HL-60 (cell line): ENCODE results near the gene ZBTB40.

Experiments used
- GABPA ChIP-seq: IDR thresholded peaks from 2 replicates; pipeline ENCODE4 v1.6.1; 2012; ENCODE audit warnings: low read depth
- POLR2AphosphoS5 ChIP-seq: IDR thresholded peaks from 2 replicates; pipeline ENCODE4 v1.6.1; 2012; ENCODE audit warnings: low read depth
- TF ChIP-seq, protein P1 (sequence below): IDR thresholded peaks from one replicate; pipeline ENCODE4 v1.5.1; 2011; ENCODE audit warnings: low read length, control low read depth, inconsistent platforms; ENCODE audit not compliant: insufficient read depth

DNA sequence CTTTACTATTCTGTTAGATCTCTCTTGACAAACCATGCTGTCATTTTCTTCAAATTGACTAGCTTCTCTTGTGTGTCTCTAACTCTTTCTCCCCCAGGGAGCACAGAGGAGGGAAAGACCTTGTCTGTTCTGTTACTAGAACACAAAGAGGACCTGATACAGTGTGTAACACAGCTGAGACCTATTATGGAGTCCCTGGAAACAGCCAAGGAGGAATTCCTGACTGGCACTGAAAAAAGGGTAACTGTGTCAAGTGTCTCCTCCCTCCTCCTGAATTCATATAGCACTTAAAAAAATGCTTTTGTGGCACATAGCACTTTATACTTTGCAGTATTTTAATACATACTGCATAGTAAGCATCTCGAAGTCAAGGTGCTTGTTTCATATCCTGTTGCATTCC lies 50.6 kb downstream of the ZBTB40 start:
- TF ChIP-seq, protein P1, sequence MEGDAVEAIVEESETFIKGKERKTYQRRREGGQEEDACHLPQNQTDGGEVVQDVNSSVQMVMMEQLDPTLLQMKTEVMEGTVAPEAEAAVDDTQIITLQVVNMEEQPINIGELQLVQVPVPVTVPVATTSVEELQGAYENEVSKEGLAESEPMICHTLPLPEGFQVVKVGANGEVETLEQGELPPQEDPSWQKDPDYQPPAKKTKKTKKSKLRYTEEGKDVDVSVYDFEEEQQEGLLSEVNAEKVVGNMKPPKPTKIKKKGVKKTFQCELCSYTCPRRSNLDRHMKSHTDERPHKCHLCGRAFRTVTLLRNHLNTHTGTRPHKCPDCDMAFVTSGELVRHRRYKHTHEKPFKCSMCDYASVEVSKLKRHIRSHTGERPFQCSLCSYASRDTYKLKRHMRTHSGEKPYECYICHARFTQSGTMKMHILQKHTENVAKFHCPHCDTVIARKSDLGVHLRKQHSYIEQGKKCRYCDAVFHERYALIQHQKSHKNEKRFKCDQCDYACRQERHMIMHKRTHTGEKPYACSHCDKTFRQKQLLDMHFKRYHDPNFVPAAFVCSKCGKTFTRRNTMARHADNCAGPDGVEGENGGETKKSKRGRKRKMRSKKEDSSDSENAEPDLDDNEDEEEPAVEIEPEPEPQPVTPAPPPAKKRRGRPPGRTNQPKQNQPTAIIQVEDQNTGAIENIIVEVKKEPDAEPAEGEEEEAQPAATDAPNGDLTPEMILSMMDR = no peak
- no peak for TF ChIP-seq GABPA
- TF ChIP-seq POLR2AphosphoS5 = no peak
